Ovary (tissue), 3 donors: ENCODE data around the gene BTBD9.

Experiments
- CTCF ChIP-seq, 3 donors: fragments of 450-650 bp in 2 of 3; fragments of 200-600 bp in 1 of 3; IDR thresholded peaks; one replicate each; pipeline versions ENCODE4 v1.5.1 to v1.8.0; 2016 to 2022; ENCODE audit warnings: antibody characterized with exemption in 3 of 3, mild to moderate bottlenecking in 1 of 3
- EP300 ChIP-seq: sonication (generic); formaldehyde crosslinking; IDR thresholded peaks from one replicate; pipeline ENCODE4 v1.6.1; 2017; ENCODE audit warnings: antibody characterized with exemption
- POLR2A ChIP-seq: fragments of 450-650 bp; IDR thresholded peaks from one replicate; pipeline ENCODE4 v1.6.1; 2017; ENCODE audit warnings: antibody characterized with exemption, mild to moderate bottlenecking, moderate library complexity
- donor health status: DM: no; HTN: no; CAD: no.

GRCh38 chr6:38264605-38265004 is 375.1 kb downstream of the BTBD9 start:
- TF ChIP-seq CTCF (IDR thresholded peaks at IDR 0.05) (no peak), EP300 (no peak), POLR2A (no peak)
